HG03469 (cell line): ENCODE data around the gene GULP1.
"Not testable (repeated sequence)": the region's sequence is repeated elsewhere in the genome, so short reads cannot be mapped to it uniquely, and the experiment has no call there.

ENCODE experiments used
- ATAC-seq: cut with Tn5 transposase; IDR thresholded peaks from one replicate; pipeline ENCODE4 v1.9.1; 2021; ENCODE audit warnings: mild to moderate bottlenecking, moderate library complexity, moderate number of reproducible peaks; ENCODE audit not compliant: unreplicated experiment

The GULP1 gene

GRCh38 chr2:188291617-188292347 lies at the start of gene GULP1:
GULP1 (plus strand) TSS chr2:188291874; CDS start chr2:188477703, 185,829 bp downstream.
- no peak for ATAC-seq

- no peak for ATAC-seq
These were observed 48.3 kb upstream of the GULP1 start for GRCh38 chr2:188243381-188243780.

GRCh38 chr2:188244383-188244782 lies 47.3 kb upstream of the GULP1 start:
- no peak for ATAC-seq

GRCh38 chr2:188245230-188245629 lies 46.4 kb upstream of the GULP1 start:
- no peak for ATAC-seq

- no peak for ATAC-seq
These were observed 43.2 kb upstream of the GULP1 start for GRCh38 chr2:188248513-188248912.

GRCh38 chr2:188251034-188251433 lies 40.6 kb upstream of the GULP1 start:
- no peak for ATAC-seq

- ATAC-seq, result no peak
These were observed 35.3 kb upstream of the GULP1 start for GRCh38 chr2:188256420-188256819.

- ATAC-seq, result no peak
These were observed 26.4 kb upstream of the GULP1 start for GRCh38 chr2:188265315-188265714.

- no peak for ATAC-seq
These were observed 23.9 kb upstream of the GULP1 start for GRCh38 chr2:188267776-188268175.

- no peak for ATAC-seq
These were observed 22.7 kb upstream of the GULP1 start for GRCh38 chr2:188269004-188269403.

GRCh38 chr2:188272121-188272520 lies 19.6 kb upstream of the GULP1 start:
- no peak for ATAC-seq

- no peak for ATAC-seq
These were observed 17.4 kb upstream of the GULP1 start for GRCh38 chr2:188274274-188274673.

- no peak for ATAC-seq
These were observed 15.4 kb upstream of the GULP1 start for GRCh38 chr2:188276255-188276654.

- no peak for ATAC-seq
These were observed 13.9 kb upstream of the GULP1 start for GRCh38 chr2:188277786-188278185.

GRCh38 chr2:188278388-188279092 lies 13.1 kb upstream of the GULP1 start:
- ATAC-seq, result no peak

GRCh38 chr2:188279093-188279445 lies 12.6 kb upstream of the GULP1 start:
- no peak for ATAC-seq

GRCh38 chr2:188280811-188281222 lies 10.9 kb upstream of the GULP1 start:
- no peak for ATAC-seq

GRCh38 chr2:188282907-188283306 lies 8.8 kb upstream of the GULP1 start:
- no peak for ATAC-seq

- ATAC-seq, result not testable (repeated sequence)
These were observed 7.4 kb upstream of the GULP1 start for GRCh38 chr2:188284251-188284650.

- no peak for ATAC-seq
These were observed 6.6 kb upstream of the GULP1 start for GRCh38 chr2:188285049-188285448.

- ATAC-seq, result no peak
These were observed 5.9 kb upstream of the GULP1 start for GRCh38 chr2:188285774-188286173.

- no peak for ATAC-seq
These were observed 495 bp upstream of the GULP1 start for GRCh38 chr2:188291142-188291616.
